SK-N-SH (cell line): Measurements from ENCODE around the gene MIDN. TPM values are rescaled to one million over a fixed set of nuclear protein-coding genes. Genes with fewer than 3 reads are reported as not detected.
A peak's percentile ranks its signal among the peaks of the same experiment; 100 is the strongest.

ENCODE experiments used
- CTCF ChIA-PET: fragments of 300-600, 350-600 bp; formaldehyde crosslinking; extraction: SDS; loops from one replicate; lab custom pipeline; 2021; lab: Yijun Ruan, JAX
- POLR2A ChIA-PET: fragments of 350-600 bp; sonication (Branson Sonifier 250); formaldehyde crosslinking; extraction: SDS; loops from one replicate; lab custom pipeline; 2020; ENCODE audit warnings: antibody characterized with exemption, inconsistent platforms; lab: Yijun Ruan, JAX
- DNase-seq: peaks from one replicate; pipeline ENCODE4 v3.0.0; 2012
- H2AFZ ChIP-seq: fragments of 200-600 bp; sonication (generic); 2 replicates; pipeline ENCODE4 v1.8.1; 2016; ENCODE audit warnings: antibody characterized with exemption, mild to moderate bottlenecking, low read depth
- H3F3A ChIP-seq: fragments of 200-600 bp; sonication (generic); replicated peaks from 2 replicates; pipeline ENCODE3; 2016; ENCODE audit warnings: antibody characterized with exemption, mild to moderate bottlenecking; ENCODE audit not compliant: insufficient read depth
- H3K27ac ChIP-seq, 2 experiments: fragments of 200-500 bp in 1 of 2; fragments of 200-600 bp in 1 of 2; sonication (Bioruptor generic) in 1 of 2; sonication (generic), shearing (Covaris generic) in 1 of 2; 2 replicates each; pipeline versions ENCODE4 v1.5.1 to v1.6.1; 2014 to 2016; ENCODE audit warnings: low read depth in 2 of 2, inconsistent platforms in 1 of 2, low read length in 1 of 2, mild to moderate bottlenecking in 1 of 2, mixed read lengths in 1 of 2
- H3K27me3 ChIP-seq: fragments of 200-600 bp; sonication (generic), shearing (Covaris generic); 2 replicates; pipeline ENCODE4 v1.6.1; 2016; ENCODE audit warnings: mixed run types; ENCODE audit not compliant: insufficient read depth
- H3K36me3 ChIP-seq, 2 experiments: fragments of 200-500 bp in 1 of 2; fragments of 200-600 bp in 1 of 2; sonication (Bioruptor generic) in 1 of 2; sonication (generic) in 1 of 2; replicated peaks in 1 of 2; 2 replicates each; pipeline versions ENCODE3 to v1.5.1; 2014 to 2016; ENCODE audit warnings: low read length in 1 of 2, mild to moderate bottlenecking in 1 of 2; ENCODE audit not compliant: insufficient read depth in 2 of 2, control insufficient read depth in 1 of 2
- H3K4me1 ChIP-seq, 2 experiments: fragments of 200-500 bp in 1 of 2; fragments of 200-600 bp in 1 of 2; sonication (Bioruptor generic) in 1 of 2; sonication (generic), shearing (Covaris generic) in 1 of 2; 2 replicates each; pipeline versions ENCODE4 v1.5.1 to v1.6.1; 2014 to 2016; ENCODE audit warnings: low read depth in 1 of 2, low read length in 1 of 2, mixed run types in 1 of 2; ENCODE audit not compliant: insufficient read depth in 2 of 2, control insufficient read depth in 1 of 2
- H3K4me2 ChIP-seq: fragments of 200-600 bp; sonication (generic), shearing (Covaris generic); 2 replicates; pipeline ENCODE4 v1.6.1; 2017; ENCODE audit warnings: mixed run types
- H3K4me3 ChIP-seq, 2 experiments: fragments of 200-500 bp in 1 of 2; fragments of 200-600 bp in 1 of 2; sonication (Bioruptor generic) in 1 of 2; sonication (generic), shearing (Covaris generic) in 1 of 2; 2 replicates each; pipeline versions ENCODE4 v1.5.1 to v1.8.1; 2014 to 2016; ENCODE audit warnings: low read depth in 2 of 2, inconsistent platforms in 1 of 2, low read length in 1 of 2, mild to moderate bottlenecking in 1 of 2, mixed read lengths in 1 of 2, moderate library complexity in 1 of 2
- H3K79me2 ChIP-seq: fragments of 200-600 bp; sonication (generic); 2 replicates; pipeline ENCODE4 v1.8.1; 2017; ENCODE audit warnings: mild to moderate bottlenecking; ENCODE audit not compliant: insufficient read depth
- H3K9ac ChIP-seq: fragments of 200-600 bp; sonication (generic); 2 replicates; pipeline ENCODE4 v1.6.1; 2017; ENCODE audit warnings: mixed run types
- H3K9me2 ChIP-seq: fragments of 200-600 bp; sonication (generic); 2 replicates; pipeline ENCODE4 v1.6.1; 2017; ENCODE audit warnings: mixed run types
- H3K9me3 ChIP-seq: fragments of 200-600 bp; sonication (generic); 2 replicates; pipeline ENCODE4 v1.6.1; 2017; ENCODE audit warnings: mixed run types, mild to moderate bottlenecking, moderate library complexity
- H4K20me1 ChIP-seq: fragments of 200-600 bp; sonication (generic); 2 replicates; pipeline ENCODE4 v1.6.1; 2017; ENCODE audit warnings: mild to moderate bottlenecking, mixed run types; ENCODE audit not compliant: insufficient read depth
- ELF1 ChIP-seq: IDR thresholded peaks from 2 replicates; pipeline ENCODE4 v1.4.0; 2012
- EZH2phosphoT487 ChIP-seq: fragments of 200-600 bp; sonication (generic); IDR thresholded peaks from 2 replicates; pipeline ENCODE4 v1.6.1; 2017; ENCODE audit warnings: low read depth, mixed run types, mild to moderate bottlenecking, antibody characterized with exemption, moderate library complexity, borderline replicate concordance
- FOXJ3 ChIP-seq: sonication (generic); formaldehyde crosslinking; IDR thresholded peaks from 2 replicates; pipeline ENCODE4 v1.5.1; 2020; ENCODE audit warnings: mild to moderate bottlenecking, missing genetic modification reagents
- GABPA ChIP-seq: IDR thresholded peaks from 2 replicates; pipeline ENCODE4 v1.4.0; 2012; ENCODE audit warnings: low read depth, mild to moderate bottlenecking
- GATA2 ChIP-seq: sonication (generic); formaldehyde crosslinking; IDR thresholded peaks from 2 replicates; pipeline ENCODE4 v1.5.0; 2020; ENCODE audit warnings: mild to moderate bottlenecking, missing genetic modification reagents
- POLR2AphosphoS5 ChIP-seq: IDR thresholded peaks from 2 replicates; pipeline ENCODE4 v1.6.1; 2012; ENCODE audit warnings: low read depth, low read length
- RAD21 ChIP-seq: IDR thresholded peaks from 2 replicates; pipeline ENCODE4 v1.6.1; 2012; ENCODE audit warnings: mild to moderate bottlenecking, low read length
- RXRA ChIP-seq: IDR thresholded peaks from 2 replicates; pipeline ENCODE4 v1.4.0; 2012; ENCODE audit warnings: low read depth, mild to moderate bottlenecking, borderline replicate concordance
- SIN3A ChIP-seq: IDR thresholded peaks from 2 replicates; pipeline ENCODE4 v1.6.1; 2012; ENCODE audit warnings: low read depth, mild to moderate bottlenecking, low read length, moderate library complexity, borderline replicate concordance
- SMC3 ChIP-seq: IDR thresholded peaks from 2 replicates; pipeline ENCODE4 v1.6.1; 2012; ENCODE audit warnings: low read depth, low read length, improper control_type of control experiment
- TAF1 ChIP-seq: IDR thresholded peaks from 2 replicates; pipeline ENCODE4 v1.6.1; 2012; ENCODE audit warnings: low read depth, mild to moderate bottlenecking, low read length, moderate library complexity, borderline replicate concordance
- TCF12 ChIP-seq: IDR thresholded peaks from 2 replicates; pipeline ENCODE4 v1.4.0; 2012
- YY1 ChIP-seq: IDR thresholded peaks from 2 replicates; pipeline ENCODE4 v1.4.0; 2012; ENCODE audit warnings: low read depth, mild to moderate bottlenecking
- WGBS: methylation state at CpG from one replicate; pipeline ENCODE4 v1.1.6; 2017; ENCODE audit warnings: low lambda C conversion rate; 5-methylcytosine and 5-hydroxymethylcytosine counted together
- polyA plus RNA-seq, 3 experiments: library from polyadenylated mRNA; depleted of rRNA; stranded (reverse); fragments of >200 nt; gene quantifications; 2 replicates each; pipeline ENCODE4 v1.2.3, GENCODE V29; 2012
- TF ChIP-seq, protein P1 (sequence below): IDR thresholded peaks from 2 replicates; pipeline ENCODE4; 2012
- TF ChIP-seq, protein P2 (sequence below): fragments of 150-350 bp; IDR thresholded peaks from 2 replicates; pipeline ENCODE4 v1.6.1; 2017; ENCODE audit warnings: antibody characterized with exemption, low read length, low read depth, borderline replicate concordance
- TF ChIP-seq, protein P3 (sequence below): IDR thresholded peaks from 2 replicates; pipeline ENCODE4 v1.4.0; 2012; ENCODE audit warnings: low read depth, borderline replicate concordance
- TF ChIP-seq, protein P4 (sequence below): IDR thresholded peaks from 2 replicates; pipeline ENCODE4 v1.6.1; 2012; ENCODE audit warnings: mild to moderate bottlenecking, low read depth, low read length, moderate library complexity
- TF ChIP-seq, protein P5 (sequence below): IDR thresholded peaks from 2 replicates; pipeline ENCODE4 v1.4.0; 2012; ENCODE audit warnings: low read depth

Gene MIDN
- polyA plus RNA-seq, 1 of the 3 experiments (the other 2 are of a cell fraction) = 13.9 TPM

DNA sequence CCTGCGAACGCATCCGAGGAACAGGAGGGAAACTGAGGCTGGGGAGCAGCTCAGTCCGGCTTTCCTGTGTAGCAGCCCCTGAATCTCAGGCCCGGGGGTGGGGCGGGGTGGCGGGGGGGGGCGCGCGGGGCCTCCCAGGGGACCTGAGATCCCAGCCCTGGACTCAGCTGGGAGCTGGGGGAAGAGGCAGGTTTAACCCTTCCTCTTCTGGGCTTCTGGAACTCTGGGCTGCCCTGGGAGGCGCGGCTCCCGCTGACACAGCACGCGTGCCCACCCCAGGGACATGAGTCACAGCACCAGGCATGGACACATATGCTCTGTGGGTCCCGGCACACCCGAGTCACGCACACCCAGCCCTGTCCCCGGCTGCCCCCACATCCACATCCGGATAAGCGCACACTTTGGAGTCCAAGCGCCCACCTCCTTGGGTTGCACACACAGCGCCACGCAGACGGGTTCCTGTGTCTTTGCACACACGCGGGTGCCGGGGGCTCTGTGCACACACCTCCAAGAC lies 17.3 kb downstream of the MIDN start:
- peaks cover 43 to 62% of the 10 kb centered on the region in 2 experiments; a peak in 3 of 4 replicates for H3K4me1 ChIP-seq
- CTCF ChIA-PET = interaction anchor here (1.2 to 18.6 kb wide), 9 partner anchors 11 to 344 kb away, joined by 3 to 594 read pairs (median 7); partner anchors contain the start of genes ATP5F1D and MIDN
- H4K20me1 ChIP-seq = peaks cover 11% of the 10 kb centered on the region
- H3K36me3 ChIP-seq = peaks cover under 1 to 7% of the 10 kb centered on the region in 2 experiments
- H3K9me2 ChIP-seq = no peaks in the 10 kb centered on the region
- H3K9ac ChIP-seq = peak overlapping the region; percentile 63
- H3K4me3 ChIP-seq = peak overlapping the region; percentile 58 to 64
- H3K27ac ChIP-seq = peak overlapping the region; percentile 78 to 87
- H2AFZ ChIP-seq = no peak overlapping the region
- H3K4me2 ChIP-seq = peak overlapping the region; percentile 91
- peaks cover 23% of the 10 kb centered on the region for H3F3A ChIP-seq
- peaks cover 30% of the 10 kb centered on the region for H3K79me2 ChIP-seq
- H3K9me3 ChIP-seq = no peaks in the 10 kb centered on the region
- DNase-seq = no peak
- WGBS = 20% methylated on average over 6 of the region's 28 CpGs
- POLR2A ChIA-PET = interaction anchor here (1.3 to 2.1 kb wide), 8 partner anchors 10 to 178 kb away, joined by 3 to 32 read pairs (median 8); partner anchors contain the start of genes ATP5F1D and FAM174C
- no peaks in the 10 kb centered on the region for H3K27me3 ChIP-seq
- TF ChIP-seq, protein P1, sequence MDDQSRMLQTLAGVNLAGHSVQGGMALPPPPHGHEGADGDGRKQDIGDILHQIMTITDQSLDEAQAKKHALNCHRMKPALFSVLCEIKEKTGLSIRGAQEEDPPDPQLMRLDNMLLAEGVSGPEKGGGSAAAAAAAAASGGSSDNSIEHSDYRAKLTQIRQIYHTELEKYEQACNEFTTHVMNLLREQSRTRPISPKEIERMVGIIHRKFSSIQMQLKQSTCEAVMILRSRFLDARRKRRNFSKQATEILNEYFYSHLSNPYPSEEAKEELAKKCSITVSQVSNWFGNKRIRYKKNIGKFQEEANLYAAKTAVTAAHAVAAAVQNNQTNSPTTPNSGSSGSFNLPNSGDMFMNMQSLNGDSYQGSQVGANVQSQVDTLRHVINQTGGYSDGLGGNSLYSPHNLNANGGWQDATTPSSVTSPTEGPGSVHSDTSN = peak; percentile 5; the same call in 1 of the 2 replicates
- no peak for TF ChIP-seq SIN3A

DNA sequence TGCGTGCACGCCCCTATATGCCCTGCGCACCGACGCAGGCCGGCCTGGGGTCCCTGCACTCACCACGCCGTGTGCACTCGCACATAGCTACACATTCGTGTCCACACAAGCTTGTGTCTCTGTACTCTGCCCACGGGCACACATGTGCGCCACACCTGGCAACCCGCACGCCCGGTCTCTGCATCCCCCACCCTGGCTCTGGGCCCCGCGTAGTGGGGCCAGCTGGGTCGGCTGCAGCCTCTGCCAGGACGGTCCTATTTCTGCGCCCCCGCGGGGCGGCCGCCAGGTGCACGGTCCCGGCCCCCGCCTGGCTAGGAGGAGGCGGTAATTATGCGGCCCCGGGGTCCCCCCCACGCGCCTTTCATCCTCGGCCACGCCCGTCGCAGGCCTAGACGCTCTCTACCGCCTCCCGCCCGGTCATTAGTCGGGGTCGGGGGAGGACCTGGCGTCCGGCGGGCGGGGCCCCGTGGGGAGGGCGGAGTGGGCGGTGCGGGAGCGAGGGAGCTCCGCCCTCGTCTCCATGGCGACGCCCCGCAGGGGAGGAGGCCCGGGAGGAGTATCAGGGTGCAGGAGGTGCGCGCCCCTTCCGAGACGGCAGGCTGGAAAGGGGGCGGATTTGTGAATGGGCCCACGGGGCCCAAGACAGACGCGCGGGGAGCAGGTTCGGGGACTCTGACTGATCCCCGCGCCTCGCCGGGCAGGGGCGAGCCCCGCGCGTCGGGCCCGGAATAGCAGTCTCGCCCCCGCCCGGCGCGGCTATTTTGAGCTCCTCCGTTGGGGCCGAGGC lies 17.9 kb downstream of the MIDN start:
- H2AFZ ChIP-seq = no peak overlapping the region
- 25% methylated on average over 15 of the region's 84 CpGs for WGBS
- no peaks in the 10 kb centered on the region for H3K27me3 ChIP-seq
- peaks cover 30% of the 10 kb centered on the region for H3F3A ChIP-seq
- no peaks in the 10 kb centered on the region for H3K9me3 ChIP-seq
- peak overlapping the region; percentile 91 for H3K4me2 ChIP-seq
- peaks cover 34% of the 10 kb centered on the region for H3K79me2 ChIP-seq
- H3K4me1 ChIP-seq = peaks cover 47 to 67% of the 10 kb centered on the region in 2 experiments; a peak in 3 of 4 replicates
- H3K27ac ChIP-seq = peak overlapping the region; percentile 78 to 87
- ChIA-PET CTCF (interaction anchor here (0.6 to 18.6 kb wide), 35 partner anchors 11 to 345 kb away, joined by 3 to 594 read pairs (median 5); partner anchors contain the start of genes ABCA7, ATP5F1D, EFNA2 and MIDN), POLR2A (interaction anchor here (0.7 to 2.1 kb wide), 10 partner anchors 9 to 179 kb away, joined by 3 to 32 read pairs (median 6); partner anchors contain the start of genes ATP5F1D and FAM174C)
- H3K9me2 ChIP-seq = no peaks in the 10 kb centered on the region
- H3K9ac ChIP-seq = peak overlapping the region; percentile 63
- peak; percentile 93 for DNase-seq
- H3K4me3 ChIP-seq = peak overlapping the region; percentile 58 to 64
- H4K20me1 ChIP-seq = peaks cover 18% of the 10 kb centered on the region
- peaks cover 7 to 14% of the 10 kb centered on the region in 2 experiments for H3K36me3 ChIP-seq
- TF ChIP-seq FOXJ3 (no peak), TCF12 (peak; percentile 54), SMC3 (no peak), RAD21 (no peak), GATA2 (CRISPR knock-in tag) (no peak), TAF1 (no peak), RXRA (no peak), ELF1 (no peak), SIN3A (no peak), GABPA (no peak), EZH2phosphoT487 (no peak), YY1 (no peak), POLR2AphosphoS5 (no peak; the same call in 1 of the 2 replicates)
- TF ChIP-seq, protein P2, sequence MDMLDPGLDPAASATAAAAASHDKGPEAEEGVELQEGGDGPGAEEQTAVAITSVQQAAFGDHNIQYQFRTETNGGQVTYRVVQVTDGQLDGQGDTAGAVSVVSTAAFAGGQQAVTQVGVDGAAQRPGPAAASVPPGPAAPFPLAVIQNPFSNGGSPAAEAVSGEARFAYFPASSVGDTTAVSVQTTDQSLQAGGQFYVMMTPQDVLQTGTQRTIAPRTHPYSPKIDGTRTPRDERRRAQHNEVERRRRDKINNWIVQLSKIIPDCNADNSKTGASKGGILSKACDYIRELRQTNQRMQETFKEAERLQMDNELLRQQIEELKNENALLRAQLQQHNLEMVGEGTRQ = no peak
- TF ChIP-seq, protein P3, sequence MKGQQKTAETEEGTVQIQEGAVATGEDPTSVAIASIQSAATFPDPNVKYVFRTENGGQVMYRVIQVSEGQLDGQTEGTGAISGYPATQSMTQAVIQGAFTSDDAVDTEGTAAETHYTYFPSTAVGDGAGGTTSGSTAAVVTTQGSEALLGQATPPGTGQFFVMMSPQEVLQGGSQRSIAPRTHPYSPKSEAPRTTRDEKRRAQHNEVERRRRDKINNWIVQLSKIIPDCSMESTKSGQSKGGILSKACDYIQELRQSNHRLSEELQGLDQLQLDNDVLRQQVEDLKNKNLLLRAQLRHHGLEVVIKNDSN = no peak
- TF ChIP-seq, protein P4, sequence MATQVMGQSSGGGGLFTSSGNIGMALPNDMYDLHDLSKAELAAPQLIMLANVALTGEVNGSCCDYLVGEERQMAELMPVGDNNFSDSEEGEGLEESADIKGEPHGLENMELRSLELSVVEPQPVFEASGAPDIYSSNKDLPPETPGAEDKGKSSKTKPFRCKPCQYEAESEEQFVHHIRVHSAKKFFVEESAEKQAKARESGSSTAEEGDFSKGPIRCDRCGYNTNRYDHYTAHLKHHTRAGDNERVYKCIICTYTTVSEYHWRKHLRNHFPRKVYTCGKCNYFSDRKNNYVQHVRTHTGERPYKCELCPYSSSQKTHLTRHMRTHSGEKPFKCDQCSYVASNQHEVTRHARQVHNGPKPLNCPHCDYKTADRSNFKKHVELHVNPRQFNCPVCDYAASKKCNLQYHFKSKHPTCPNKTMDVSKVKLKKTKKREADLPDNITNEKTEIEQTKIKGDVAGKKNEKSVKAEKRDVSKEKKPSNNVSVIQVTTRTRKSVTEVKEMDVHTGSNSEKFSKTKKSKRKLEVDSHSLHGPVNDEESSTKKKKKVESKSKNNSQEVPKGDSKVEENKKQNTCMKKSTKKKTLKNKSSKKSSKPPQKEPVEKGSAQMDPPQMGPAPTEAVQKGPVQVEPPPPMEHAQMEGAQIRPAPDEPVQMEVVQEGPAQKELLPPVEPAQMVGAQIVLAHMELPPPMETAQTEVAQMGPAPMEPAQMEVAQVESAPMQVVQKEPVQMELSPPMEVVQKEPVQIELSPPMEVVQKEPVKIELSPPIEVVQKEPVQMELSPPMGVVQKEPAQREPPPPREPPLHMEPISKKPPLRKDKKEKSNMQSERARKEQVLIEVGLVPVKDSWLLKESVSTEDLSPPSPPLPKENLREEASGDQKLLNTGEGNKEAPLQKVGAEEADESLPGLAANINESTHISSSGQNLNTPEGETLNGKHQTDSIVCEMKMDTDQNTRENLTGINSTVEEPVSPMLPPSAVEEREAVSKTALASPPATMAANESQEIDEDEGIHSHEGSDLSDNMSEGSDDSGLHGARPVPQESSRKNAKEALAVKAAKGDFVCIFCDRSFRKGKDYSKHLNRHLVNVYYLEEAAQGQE = no peak
- TF ChIP-seq, protein P5, sequence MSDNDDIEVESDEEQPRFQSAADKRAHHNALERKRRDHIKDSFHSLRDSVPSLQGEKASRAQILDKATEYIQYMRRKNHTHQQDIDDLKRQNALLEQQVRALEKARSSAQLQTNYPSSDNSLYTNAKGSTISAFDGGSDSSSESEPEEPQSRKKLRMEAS = peak; percentile 21
